GM18511 (cell line): ENCODE measurements around the gene EVPLL.
"Not testable (repeated sequence)": the region's sequence is repeated elsewhere in the genome, so short reads cannot be mapped to it uniquely, and the experiment has no call there.

Experiments
- ATAC-seq: cut with Tn5 transposase; IDR thresholded peaks from one replicate; pipeline ENCODE4 v1.9.1; 2021; ENCODE audit warnings: mild to moderate bottlenecking, moderate library complexity; ENCODE audit not compliant: unreplicated experiment

EVPLL gene

DNA sequence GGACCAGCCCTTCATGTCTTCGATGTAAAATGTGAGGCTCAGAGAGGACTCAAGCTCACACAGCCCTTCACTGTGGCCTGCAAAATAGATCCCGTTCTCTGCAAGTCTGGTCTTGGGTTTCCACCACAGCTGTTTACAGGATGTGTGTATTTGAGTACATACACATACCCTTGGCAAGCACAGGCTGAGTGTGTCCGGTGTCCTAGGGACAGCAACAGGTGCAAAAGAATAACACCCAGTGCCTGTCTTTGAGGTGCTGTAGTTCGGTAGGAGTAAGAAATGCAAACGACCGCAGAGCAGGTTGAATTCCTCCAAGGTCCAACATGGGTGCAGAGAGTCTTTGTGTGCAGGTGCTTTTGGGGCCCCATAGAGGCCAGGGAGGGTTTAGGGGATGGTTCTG is 44.9 kb downstream of the EVPLL start:
- not testable (repeated sequence) for ATAC-seq

DNA sequence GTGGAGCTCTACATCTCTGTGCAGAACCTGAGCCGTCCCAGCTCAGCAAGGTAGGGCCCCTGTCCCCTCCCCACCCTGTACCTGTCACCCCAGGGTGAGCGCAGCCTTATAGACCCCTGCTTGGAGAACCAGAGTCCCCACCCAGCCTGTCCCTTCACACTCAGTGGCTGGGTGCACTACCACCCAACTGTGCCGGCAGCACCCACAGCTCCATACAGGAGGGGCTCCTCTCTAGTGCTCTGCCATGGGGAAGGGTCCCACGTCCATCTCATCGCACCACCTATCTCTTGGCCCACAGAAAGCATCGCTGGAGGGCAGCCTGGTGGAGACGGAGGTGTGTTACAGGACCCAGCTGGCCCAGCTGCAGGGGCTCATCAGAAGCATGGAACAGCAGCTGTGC is 45.4 kb downstream of the EVPLL start:
- not testable (repeated sequence) for ATAC-seq

DNA sequence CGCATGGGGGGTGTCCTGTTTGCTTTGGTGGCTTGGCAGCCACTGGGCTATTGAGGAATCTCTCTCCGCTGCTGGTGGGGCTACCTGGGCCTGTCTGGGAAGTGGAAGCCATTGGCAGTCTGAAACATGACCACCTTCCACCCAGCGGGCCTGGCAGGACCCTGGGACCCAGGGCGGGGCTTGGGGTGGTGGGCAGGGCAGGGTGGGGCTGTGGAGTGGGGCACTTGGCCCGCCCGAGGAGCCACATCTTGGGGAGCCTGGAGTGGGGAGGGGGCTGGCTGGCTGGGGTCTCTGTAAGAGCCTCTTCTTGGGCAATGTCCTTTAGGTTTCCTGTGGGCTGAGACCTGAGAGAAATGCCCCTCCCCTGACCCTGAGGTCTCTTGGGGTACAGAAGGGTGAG is 48.0 kb downstream of the EVPLL start:
- not testable (repeated sequence) for ATAC-seq

DNA sequence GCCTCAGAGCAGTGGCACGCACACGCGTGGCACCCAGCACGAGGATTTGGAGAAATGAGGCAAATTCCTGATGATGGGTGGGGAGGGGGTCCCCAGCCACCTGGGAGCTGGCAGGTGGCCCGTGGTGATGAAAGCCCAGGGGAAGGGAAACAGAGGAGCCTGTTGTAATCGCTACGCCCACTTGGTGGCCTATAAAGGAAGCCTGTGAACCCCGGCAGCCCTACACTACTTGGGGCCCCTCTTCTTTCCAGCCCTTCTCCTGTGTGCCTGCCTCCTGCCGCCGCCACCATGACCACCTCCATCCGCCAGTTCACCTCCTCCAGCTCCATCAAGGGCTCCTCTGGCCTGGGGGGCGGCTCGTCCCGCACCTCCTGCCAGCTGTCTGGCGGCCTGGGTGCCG is 49.1 kb downstream of the EVPLL start:
- not testable (repeated sequence) for ATAC-seq

DNA sequence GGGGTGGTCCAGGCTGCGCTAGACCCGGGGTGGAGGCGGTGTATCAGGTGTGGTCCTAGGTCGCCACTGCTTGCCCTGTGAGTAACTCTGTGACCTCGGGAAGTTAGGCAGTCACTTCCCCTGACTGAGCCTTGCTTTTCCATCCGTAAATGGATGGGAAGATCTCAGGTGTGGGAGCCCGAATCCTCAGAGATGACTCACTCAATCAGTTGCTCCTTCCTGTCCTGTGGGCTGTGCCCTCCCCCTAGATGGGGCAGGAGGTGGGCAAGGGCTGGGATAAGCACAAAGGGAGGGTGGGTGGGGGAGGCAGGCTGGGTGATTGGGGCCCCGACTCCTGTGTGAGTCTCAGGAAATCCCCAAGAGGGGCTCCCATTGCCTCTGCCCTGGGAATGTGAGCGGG is 54.6 kb downstream of the EVPLL start:
- ATAC-seq = not testable (repeated sequence)
